SKM-1 (cell line): Measurements from ENCODE around the gene EAF1.
A peak's percentile ranks its signal among the peaks of the same experiment; 100 is the strongest.
"Not testable (repeated sequence)": the region's sequence is repeated elsewhere in the genome, so short reads cannot be mapped to it uniquely, and the experiment has no call there.

Experiments
- DNase-seq: peaks from one replicate; lab custom pipeline; 2025; ENCODE audit not compliant: unreplicated experiment; lab: John Stamatoyannopoulos, UW

Gene EAF1

GRCh38 chr3:15451216-15452113 is 24.1 kb downstream of the EAF1 start:
- no peak for DNase-seq

- DNase-seq, result no peak
Measured at GRCh38 chr3:15452156-15452555, 24.8 kb downstream of the EAF1 start.

DNA sequence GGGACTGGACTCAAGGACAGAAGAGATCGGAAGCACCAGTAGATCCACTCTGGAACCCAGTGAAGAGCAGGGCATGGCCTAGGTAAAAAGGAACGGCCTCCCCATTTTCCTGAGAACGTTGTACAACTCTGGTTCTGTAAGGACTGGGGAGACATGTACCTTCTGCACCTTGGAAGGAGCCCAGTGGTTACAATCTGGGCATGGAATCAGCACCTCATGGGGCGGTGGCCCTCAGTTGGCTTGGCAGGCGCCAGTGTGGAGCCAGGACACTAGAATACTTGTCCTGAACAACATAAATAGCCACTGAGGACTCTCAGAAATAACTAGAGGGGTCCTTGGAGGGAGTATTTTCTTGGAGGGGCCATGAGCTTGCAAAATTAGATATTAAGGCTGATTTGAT is 25.6 kb downstream of the EAF1 start:
- DNase-seq, result no peak

DNA sequence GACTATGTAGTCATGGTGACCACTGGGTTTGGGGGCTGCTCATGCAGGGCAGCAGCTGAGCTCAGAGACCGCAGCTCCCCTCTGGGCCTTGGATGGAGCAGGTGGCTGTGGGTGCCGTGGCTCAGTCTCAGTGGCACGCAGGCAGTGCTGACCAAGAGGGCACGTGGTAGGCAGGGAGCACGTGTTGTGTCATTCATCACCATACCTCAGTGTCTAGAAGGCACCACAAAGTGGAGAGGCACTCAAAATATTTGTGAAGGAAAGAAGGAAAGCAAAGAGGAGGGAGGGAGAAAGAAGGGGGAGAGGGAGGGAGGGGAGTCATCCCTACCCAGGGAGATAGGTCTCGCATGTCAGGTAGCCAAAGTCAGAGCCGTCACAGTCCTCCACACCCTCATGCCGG is 26.1 kb downstream of the EAF1 start:
- no peak for DNase-seq

GRCh38 chr3:15453991-15454625 is 26.7 kb downstream of the EAF1 start:
- no peak for DNase-seq

DNA sequence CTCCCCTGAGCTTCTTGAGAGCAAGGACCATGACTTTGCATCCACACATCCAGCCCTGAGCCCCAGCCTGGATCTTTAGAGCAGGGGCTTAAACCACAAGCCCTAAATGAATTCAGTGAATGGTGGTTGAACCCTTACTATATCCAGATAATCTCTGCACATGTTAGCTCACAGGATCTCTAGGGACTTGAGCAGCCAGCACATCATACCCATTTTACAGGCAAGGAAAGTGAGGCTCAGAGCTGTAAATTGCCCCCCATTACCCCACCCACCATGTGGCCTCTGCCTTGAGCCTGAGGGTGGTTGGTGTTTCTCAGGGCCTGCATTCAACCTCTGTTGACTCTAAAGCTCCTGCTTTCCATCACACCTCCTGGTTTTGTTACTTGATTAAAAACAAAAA is 27.6 kb downstream of the EAF1 start:
- no peak for DNase-seq

GRCh38 chr3:15455756-15456155 is 28.4 kb downstream of the EAF1 start:
- DNase-seq, result no peak

DNA sequence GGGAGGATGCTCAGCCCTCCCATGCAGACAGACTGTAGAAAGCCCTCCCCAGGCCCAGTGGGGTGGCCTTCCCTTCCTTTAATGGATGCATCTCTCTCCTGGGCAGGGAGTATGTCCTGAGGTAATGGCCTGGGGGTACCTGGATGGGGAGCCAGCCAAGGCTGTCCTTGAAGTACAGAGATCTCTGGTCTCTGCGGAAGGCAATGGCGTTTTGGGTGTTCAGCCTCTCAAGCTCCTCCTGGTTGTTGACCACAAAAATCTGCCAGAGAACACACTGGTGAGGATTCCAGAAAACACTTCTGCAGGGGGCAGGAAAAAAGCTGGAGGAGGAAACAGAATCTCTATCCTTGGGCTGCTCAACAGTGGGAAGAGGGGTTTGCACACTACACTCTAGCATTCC is 28.9 kb downstream of the EAF1 start:
- DNase-seq, result no peak

DNA sequence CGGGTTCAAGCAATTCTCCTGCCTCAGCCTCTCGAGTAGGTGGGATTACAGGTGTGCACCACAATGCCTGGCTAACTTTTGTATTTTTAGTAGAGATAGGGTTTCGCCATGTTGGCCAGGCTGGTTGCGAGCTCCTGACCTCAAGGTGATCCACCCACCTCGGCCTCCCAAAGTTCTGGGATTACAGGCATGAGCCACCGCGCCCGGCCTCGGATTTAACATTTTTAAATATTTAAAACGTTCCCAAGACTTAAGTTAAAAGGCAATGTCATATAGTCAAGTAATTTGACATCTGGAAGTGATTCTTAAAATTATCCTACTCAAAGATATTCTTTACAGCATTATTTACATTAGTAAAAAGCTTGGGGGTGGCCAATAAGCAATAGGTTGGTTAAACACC is 29.5 kb downstream of the EAF1 start:
- DNase-seq, result not testable (repeated sequence)

DNA sequence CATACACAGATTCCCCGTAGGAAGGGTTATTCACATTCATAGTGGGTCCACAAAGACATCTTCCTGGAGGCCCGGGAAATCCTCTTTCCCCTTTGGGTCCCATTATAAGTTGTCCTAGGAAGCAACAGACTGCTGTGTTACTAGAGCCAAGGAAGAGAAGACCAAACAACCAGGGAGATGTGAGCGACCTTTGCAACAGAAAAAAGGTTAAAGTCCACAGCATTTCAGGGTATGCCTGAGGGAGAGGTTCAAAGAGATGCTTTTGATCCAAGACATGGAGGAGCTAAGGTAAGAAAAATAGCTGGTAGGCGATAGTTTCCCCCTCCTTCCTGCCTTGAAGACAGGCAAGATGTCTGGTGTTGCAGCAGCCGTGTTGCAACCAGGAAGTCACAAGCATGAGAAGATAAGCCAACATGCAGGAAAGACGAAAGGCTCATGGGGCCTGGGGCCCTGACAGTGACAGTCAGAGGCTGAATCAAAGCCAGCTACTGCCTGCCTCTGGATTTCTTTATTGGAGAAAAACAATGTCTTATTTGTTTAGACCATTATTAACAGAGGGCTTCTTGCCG is 30.9 kb downstream of the EAF1 start:
- peak; percentile 10 for DNase-seq

GRCh38 chr3:15460891-15461531 is 33.6 kb downstream of the EAF1 start:
- no peak for DNase-seq

DNA sequence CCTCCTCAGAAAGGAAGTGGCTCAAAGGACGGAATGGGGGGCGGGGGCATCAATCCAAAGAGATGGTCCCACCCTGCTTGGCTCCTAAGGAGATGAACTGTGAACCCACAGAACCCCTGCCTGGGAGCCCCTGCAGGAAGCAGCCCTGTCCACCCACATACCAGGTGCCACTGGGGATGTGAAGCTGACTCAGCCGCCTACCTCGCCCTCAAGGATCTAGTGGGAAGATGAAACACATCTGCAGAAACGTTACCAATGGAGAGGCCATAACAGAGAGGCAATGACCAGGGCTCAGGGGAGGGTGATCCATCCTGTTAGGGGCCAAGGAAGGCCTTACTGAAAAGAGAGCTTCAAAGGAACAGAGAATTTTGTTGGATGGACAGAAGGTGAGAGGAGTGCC is 35.1 kb downstream of the EAF1 start:
- DNase-seq, result no peak

- DNase-seq, result no peak
Measured at GRCh38 chr3:15465876-15466585, 38.6 kb downstream of the EAF1 start.

DNA sequence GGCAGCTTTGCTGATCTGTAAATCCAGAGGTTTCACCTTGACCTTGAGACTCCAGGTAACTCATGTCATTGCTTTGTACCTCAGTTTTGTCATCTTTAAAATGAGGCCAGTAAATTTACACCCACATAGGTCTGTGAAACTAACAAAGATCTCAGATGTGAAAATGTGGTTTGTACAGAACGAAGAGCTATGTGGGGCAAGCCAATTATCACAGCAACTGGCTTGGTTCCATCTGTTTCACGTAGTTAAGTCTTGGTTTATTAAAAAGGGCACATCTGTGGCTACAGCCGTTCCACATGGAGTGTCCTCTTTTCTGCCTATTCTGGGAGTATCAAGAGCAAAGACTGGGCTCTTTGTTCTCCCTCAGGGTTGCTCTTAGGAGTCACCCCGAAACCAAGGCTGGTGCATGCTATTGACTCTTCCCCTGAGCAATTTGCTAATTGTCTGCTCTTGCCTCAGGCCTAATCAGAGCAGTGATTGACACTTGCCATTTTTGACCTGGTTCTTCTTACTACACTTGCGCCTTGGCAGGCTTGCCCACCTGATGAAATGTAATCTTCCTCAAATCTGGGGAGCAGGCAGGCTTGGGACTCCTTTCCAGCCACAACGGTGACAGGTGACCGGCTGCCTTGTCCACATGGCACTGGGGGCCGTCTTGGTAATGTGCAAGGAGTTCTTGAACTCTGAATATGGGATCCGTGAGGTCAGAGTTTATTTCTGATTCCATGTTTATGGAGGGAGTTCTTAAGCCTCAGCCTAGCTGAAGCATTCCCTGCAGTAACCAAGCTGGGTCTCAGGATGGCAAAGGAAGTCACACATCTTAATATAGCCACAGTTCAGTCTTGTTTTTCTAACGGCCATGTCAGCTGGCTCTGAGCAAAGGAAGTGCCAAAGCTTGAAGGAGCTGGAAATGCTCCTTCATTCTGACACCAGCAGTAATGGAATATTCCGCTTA is 40.1 kb downstream of the EAF1 start:
- no peak for DNase-seq

- DNase-seq, result no peak
Measured at GRCh38 chr3:15470261-15470660, 42.9 kb downstream of the EAF1 start.

DNA sequence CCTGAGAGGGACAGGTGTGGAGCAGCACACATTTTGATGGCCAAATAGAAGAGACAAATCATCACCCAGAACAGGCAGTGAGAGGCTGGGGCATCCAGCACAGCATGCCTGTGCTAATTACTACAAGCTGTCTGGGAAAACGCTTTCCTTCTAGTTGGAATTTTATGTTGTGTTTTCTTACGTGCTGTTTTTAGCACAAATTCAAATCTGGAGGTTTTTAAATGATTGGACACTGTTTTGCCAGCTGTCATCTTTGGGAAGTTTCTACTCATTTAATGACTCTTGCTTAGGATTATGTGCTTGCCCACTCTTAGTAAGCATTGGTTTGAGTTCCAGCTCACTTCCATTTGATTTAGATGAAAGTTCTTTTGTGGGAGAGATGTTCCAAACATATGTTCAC is 43.5 kb downstream of the EAF1 start:
- no peak for DNase-seq

GRCh38 chr3:15471861-15472260 is 44.5 kb downstream of the EAF1 start:
- no peak for DNase-seq

DNA sequence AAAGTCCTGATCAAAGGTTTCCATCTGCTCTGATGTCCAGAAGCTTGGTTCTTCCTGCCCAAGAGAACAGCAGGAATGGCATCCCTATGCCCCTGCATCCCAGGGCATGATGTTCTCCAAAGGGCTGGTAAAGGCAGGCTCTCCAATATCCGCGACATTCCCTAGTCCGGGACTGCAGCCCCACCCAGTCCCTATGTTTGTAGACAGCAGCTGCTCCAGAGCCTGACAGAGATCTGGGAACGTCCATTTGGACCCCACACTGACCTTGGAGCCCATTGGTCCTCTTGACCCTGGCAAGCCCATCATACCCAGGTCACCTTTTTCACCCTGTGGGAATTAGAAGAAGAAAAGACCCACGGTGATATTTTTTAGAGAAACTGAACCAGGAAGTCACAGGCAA is 47.8 kb downstream of the EAF1 start:
- DNase-seq, result no peak

- no peak for DNase-seq
Measured at GRCh38 chr3:15476378-15476777, 49.0 kb downstream of the EAF1 start.
